ENCODE results near the gene CDKAL1.

Gene CDKAL1

GRCh38 chr6:21037453-21037852 lies 503.2 kb downstream of the CDKAL1 start:
- TF ChIP-seq EZH2phosphoT487 (IDR thresholded peaks at IDR 0.05; ENCODE audit: borderline replicate concordance) (no peak), CTCF (conservative IDR thresholded peaks at IDR 0.05; ENCODE audit: low read length) (no peak)
- no peak overlapping the region for H3K4me3 ChIP-seq (ENCODE audit: low read length, poor library complexity, severe bottlenecking)
- no peaks in the 10 kb centered on the region for H3K79me2 ChIP-seq (ENCODE audit: insufficient read depth, low read length)
- H3K4me1 ChIP-seq (ENCODE audit: insufficient read depth, low read length, poor library complexity, severe bottlenecking), result no peaks in the 10 kb centered on the region
- H3K27me3 ChIP-seq (ENCODE audit: insufficient read depth, low read length, poor library complexity, severe bottlenecking), result no peaks in the 10 kb centered on the region
- H3K9me3 ChIP-seq (ENCODE audit: insufficient read depth, low read depth, low read length), result no peaks in the 10 kb centered on the region
- no peaks in the 10 kb centered on the region for H3F3A ChIP-seq (ENCODE audit: low read depth)
- H3K9me2 ChIP-seq (replicated peaks; ENCODE audit: low read depth, low read length), result no peaks in the 10 kb centered on the region
- no peaks in the 10 kb centered on the region for H4K20me1 ChIP-seq (ENCODE audit: insufficient read depth, low read length, poor library complexity, severe bottlenecking)
- H3K36me3 ChIP-seq (ENCODE audit: insufficient read depth, low read length), result no peaks in the 10 kb centered on the region
- H3K9ac ChIP-seq (ENCODE audit: low read depth, low read length, poor library complexity, severe bottlenecking), result no peak overlapping the region
- H3K4me2 ChIP-seq (ENCODE audit: low read depth, low read length, poor library complexity, severe bottlenecking), result no peak overlapping the region
- no peak overlapping the region for H2AFZ ChIP-seq (ENCODE audit: low read length)

- no peaks in the 10 kb centered on the region for H4K20me1 ChIP-seq (ENCODE audit: insufficient read depth, low read length, poor library complexity, severe bottlenecking)
- no peaks in the 10 kb centered on the region for H3K9me3 ChIP-seq (ENCODE audit: insufficient read depth, low read depth, low read length)
- no peak overlapping the region for H3K4me3 ChIP-seq (ENCODE audit: low read length, poor library complexity, severe bottlenecking)
- H3K9me2 ChIP-seq (replicated peaks; ENCODE audit: low read depth, low read length), result no peaks in the 10 kb centered on the region
- H2AFZ ChIP-seq (ENCODE audit: low read length), result no peak overlapping the region
- no peaks in the 10 kb centered on the region for H3K79me2 ChIP-seq (ENCODE audit: insufficient read depth, low read length)
- H3K4me1 ChIP-seq (ENCODE audit: insufficient read depth, low read length, poor library complexity, severe bottlenecking), result no peaks in the 10 kb centered on the region
- H3K27me3 ChIP-seq (ENCODE audit: insufficient read depth, low read length, poor library complexity, severe bottlenecking), result no peaks in the 10 kb centered on the region
- no peak overlapping the region for H3K9ac ChIP-seq (ENCODE audit: low read depth, low read length, poor library complexity, severe bottlenecking)
- no peaks in the 10 kb centered on the region for H3F3A ChIP-seq (ENCODE audit: low read depth)
- TF ChIP-seq CTCF (conservative IDR thresholded peaks at IDR 0.05; ENCODE audit: low read length) (no peak), EZH2phosphoT487 (IDR thresholded peaks at IDR 0.05; ENCODE audit: borderline replicate concordance) (no peak)
- H3K36me3 ChIP-seq (ENCODE audit: insufficient read depth, low read length), result no peaks in the 10 kb centered on the region
- H3K4me2 ChIP-seq (ENCODE audit: low read depth, low read length, poor library complexity, severe bottlenecking), result no peak overlapping the region
These were observed 505.7 kb downstream of the CDKAL1 start for GRCh38 chr6:21039926-21040325.

- Histone ChIP-seq H3F3A (ENCODE audit: low read depth) (no peaks in the 10 kb centered on the region), H4K20me1 (ENCODE audit: insufficient read depth, low read length, poor library complexity, severe bottlenecking) (no peaks in the 10 kb centered on the region), H3K9ac (ENCODE audit: low read depth, low read length, poor library complexity, severe bottlenecking) (no peak overlapping the region)
These were observed 511.0 kb downstream of the CDKAL1 start for GRCh38 chr6:21045135-21045700.

More at GRCh38 chr6:21045135-21045700, 511.0 kb downstream of the CDKAL1 start:
- Histone ChIP-seq H3K4me2 (ENCODE audit: low read depth, low read length, poor library complexity, severe bottlenecking) (no peak overlapping the region), H3K9me2 (replicated peaks; ENCODE audit: low read depth, low read length) (no peaks in the 10 kb centered on the region), H3K4me1 (ENCODE audit: insufficient read depth, low read length, poor library complexity, severe bottlenecking) (no peaks in the 10 kb centered on the region), H3K36me3 (ENCODE audit: insufficient read depth, low read length) (no peaks in the 10 kb centered on the region), H3K9me3 (ENCODE audit: insufficient read depth, low read depth, low read length) (no peaks in the 10 kb centered on the region), H3K79me2 (ENCODE audit: insufficient read depth, low read length) (no peaks in the 10 kb centered on the region), H3K4me3 (ENCODE audit: low read length, poor library complexity, severe bottlenecking) (no peak overlapping the region), H2AFZ (ENCODE audit: low read length) (no peak overlapping the region), H3K27me3 (ENCODE audit: insufficient read depth, low read length, poor library complexity, severe bottlenecking) (no peaks in the 10 kb centered on the region)
- TF ChIP-seq EZH2phosphoT487 (IDR thresholded peaks at IDR 0.05; ENCODE audit: borderline replicate concordance) (no peak), CTCF (conservative IDR thresholded peaks at IDR 0.05; ENCODE audit: low read length) (no peak)
